OCI-LY1 (cell line): Measurements from ENCODE around the gene LRRC56.

Experiments
- CTCF ChIP-seq: fragments of 200-600 bp; sonication (generic), shearing (Covaris generic); IDR thresholded peaks from 2 replicates; pipeline ENCODE4 v1.5.1; 2017; ENCODE audit warnings: mild to moderate bottlenecking, antibody characterized with exemption, low read length, moderate library complexity, mixed read lengths
- EZH2 ChIP-seq: fragments of 200-600 bp; sonication (generic), shearing (Covaris generic); IDR thresholded peaks from 2 replicates; pipeline ENCODE4 v1.8.0; 2017; ENCODE audit warnings: borderline replicate concordance, mixed run types, mild to moderate bottlenecking, antibody characterized with exemption, low read length, moderate library complexity, mixed read lengths

DNA sequence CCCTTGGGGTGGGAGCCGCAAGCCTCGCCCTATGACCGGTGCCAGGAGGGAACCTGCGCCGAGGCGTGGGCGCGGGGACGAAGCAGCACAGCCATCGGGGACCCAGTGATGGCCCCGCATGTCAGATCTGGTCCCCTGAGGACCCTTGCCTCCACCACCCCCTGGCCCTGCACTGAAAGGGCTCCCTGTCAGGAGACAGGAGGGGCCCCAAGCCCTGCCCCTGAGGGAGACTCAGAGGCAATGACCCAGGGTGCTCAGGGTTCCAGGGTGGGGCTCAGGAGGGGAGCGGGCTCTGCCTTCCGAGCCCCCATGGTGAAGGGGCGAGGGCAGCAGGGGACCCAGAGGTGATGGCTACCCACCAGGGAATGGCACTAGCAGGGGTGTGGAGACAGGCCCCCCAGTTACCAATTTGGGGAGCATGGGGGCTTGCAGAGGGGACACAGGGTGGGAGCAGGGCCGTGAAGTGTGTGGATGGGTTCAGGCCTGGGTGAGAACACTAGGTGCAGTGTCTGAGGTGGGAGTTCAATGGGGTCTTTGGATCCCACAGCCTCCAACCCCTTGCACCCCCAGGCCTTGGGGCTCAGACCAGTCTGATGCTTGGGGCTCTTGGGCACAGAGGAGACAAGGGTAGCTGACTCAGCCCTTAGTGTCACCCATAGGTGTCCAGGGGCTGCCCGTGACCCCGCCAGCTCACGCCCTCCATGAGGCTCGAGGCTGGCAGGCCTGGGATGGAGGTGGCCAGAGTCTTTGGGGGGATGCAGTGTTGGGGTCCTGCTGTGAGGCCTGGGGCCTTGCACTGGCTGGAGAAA is 499 bp downstream of the LRRC56 start:
- TF ChIP-seq EZH2 = no peak
- no peak for TF ChIP-seq CTCF
